Transverse colon (tissue), 4 donors: ENCODE data around the gene RGS19.

ENCODE experiments used
- CTCF ChIP-seq, 5 experiments: fragments of 200-600 bp in 3 of 5; fragments of 450-650 bp in 2 of 5; sonication (generic) in 3 of 5; IDR thresholded peaks; 1 replicate in 2 of 5; 2 replicates in 3 of 5; pipeline ENCODE4 v1.5.1; 2016 to 2017; ENCODE audit warnings: antibody characterized with exemption in 5 of 5, inconsistent platforms in 3 of 5, mild to moderate bottlenecking in 2 of 5, moderate library complexity in 1 of 5
- EP300 ChIP-seq: sonication (generic); formaldehyde crosslinking; IDR thresholded peaks from one replicate; pipeline ENCODE4 v1.6.1; 2017; ENCODE audit warnings: antibody characterized with exemption, low read depth
- POLR2A ChIP-seq: fragments of 450-650 bp; IDR thresholded peaks from one replicate; pipeline ENCODE4 v1.6.1; 2016; ENCODE audit warnings: antibody characterized with exemption, mild to moderate bottlenecking, moderate library complexity
- POLR2AphosphoS5 ChIP-seq, 3 donors: sonication (generic); formaldehyde crosslinking; IDR thresholded peaks; one replicate each; pipeline ENCODE4 v1.6.1; 2016; ENCODE audit warnings: antibody characterized with exemption in 3 of 3

- TF ChIP-seq CTCF (IDR thresholded peaks at IDR 0.05) (no peak), POLR2A (no peak), POLR2AphosphoS5 (IDR thresholded peaks at IDR 0.05) (no peak), EP300 (no peak)
Observed at GRCh38 chr20:64100946-64101688, 21.8 kb upstream of the RGS19 start.
